Tibial nerve (tissue), 4 donors: ENCODE results near the gene NTRK3.

Experiments
- EP300 ChIP-seq, 2 donors: sonication (generic); formaldehyde crosslinking; IDR thresholded peaks; one replicate each; pipeline ENCODE4 v1.6.1; 2017; ENCODE audit warnings: antibody characterized with exemption in 2 of 2, mild to moderate bottlenecking in 1 of 2
- POLR2A ChIP-seq, 2 donors: fragments of 450-650 bp; IDR thresholded peaks; one replicate each; pipeline ENCODE4 v1.6.1; 2017; ENCODE audit warnings: antibody characterized with exemption in 2 of 2, mild to moderate bottlenecking in 2 of 2, moderate library complexity in 2 of 2
- TF ChIP-seq, protein P1 (sequence below), 5 experiments: fragments of 200-600 bp in 3 of 5; fragments of 450-650 bp in 2 of 5; sonication (generic) in 3 of 5; IDR thresholded peaks; one replicate each; pipeline ENCODE4 v1.5.1; 2016 to 2019; ENCODE audit warnings: antibody characterized with exemption in 5 of 5, mild to moderate bottlenecking in 3 of 5, moderate library complexity in 2 of 5

DNA sequence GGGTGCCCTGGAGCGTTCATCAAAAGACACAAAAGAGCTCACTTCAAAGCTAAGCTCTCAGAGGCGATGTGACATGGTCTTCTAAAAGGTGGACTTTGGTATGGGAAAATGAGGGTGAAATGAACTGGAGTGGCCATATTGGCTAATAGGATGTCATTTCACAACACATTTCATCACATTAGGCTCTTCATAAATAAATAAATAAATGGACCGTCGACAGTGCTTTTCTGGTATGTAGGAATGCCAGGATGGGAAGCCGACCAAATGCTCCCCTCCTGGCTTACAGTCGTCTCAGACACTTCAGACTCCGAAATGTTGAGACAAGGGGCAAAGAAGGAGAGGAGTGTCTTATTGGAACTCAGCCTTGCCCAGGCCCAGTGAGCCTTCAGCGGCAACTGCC lies 383.0 kb downstream of the NTRK3 start:
- TF ChIP-seq, protein P1, sequence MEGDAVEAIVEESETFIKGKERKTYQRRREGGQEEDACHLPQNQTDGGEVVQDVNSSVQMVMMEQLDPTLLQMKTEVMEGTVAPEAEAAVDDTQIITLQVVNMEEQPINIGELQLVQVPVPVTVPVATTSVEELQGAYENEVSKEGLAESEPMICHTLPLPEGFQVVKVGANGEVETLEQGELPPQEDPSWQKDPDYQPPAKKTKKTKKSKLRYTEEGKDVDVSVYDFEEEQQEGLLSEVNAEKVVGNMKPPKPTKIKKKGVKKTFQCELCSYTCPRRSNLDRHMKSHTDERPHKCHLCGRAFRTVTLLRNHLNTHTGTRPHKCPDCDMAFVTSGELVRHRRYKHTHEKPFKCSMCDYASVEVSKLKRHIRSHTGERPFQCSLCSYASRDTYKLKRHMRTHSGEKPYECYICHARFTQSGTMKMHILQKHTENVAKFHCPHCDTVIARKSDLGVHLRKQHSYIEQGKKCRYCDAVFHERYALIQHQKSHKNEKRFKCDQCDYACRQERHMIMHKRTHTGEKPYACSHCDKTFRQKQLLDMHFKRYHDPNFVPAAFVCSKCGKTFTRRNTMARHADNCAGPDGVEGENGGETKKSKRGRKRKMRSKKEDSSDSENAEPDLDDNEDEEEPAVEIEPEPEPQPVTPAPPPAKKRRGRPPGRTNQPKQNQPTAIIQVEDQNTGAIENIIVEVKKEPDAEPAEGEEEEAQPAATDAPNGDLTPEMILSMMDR (IDR thresholded peaks at IDR 0.05): no peak
- no peak for TF ChIP-seq POLR2A (IDR thresholded peaks at IDR 0.05)
- TF ChIP-seq EP300 (IDR thresholded peaks at IDR 0.05): no peak
